Omental fat pad (tissue), 4 donors: ENCODE measurements around the gene BANF1. TPM values are rescaled to one million over a fixed set of nuclear protein-coding genes. Genes with fewer than 3 reads are reported as not detected.
"Not testable (repeated sequence)": the region's sequence is repeated elsewhere in the genome, so short reads cannot be mapped to it uniquely, and the experiment has no call there.

Source experiments
- ATAC-seq: fragments of 150-250 bp; one replicate; pipeline ENCODE4 v1.9.1; 2016; ENCODE audit warnings: mild to moderate bottlenecking, moderate library complexity; ENCODE audit not compliant: low FRiP score
- DNase-seq: peaks from one replicate; pipeline ENCODE4 v3.0.0-alpha.2; 2019; ENCODE audit warnings: low spot score
- total RNA-seq, 4 donors: library from RNA; depleted of rRNA; stranded (reverse); fragments of >200 nt; gene quantifications; one replicate each; pipeline ENCODE4 v1.1.0, GENCODE V29; 2016
- TF ChIP-seq, protein P1 (sequence below), 3 donors: fragments of 450-650 bp; IDR thresholded peaks; one replicate each; pipeline ENCODE4 v1.5.1; 2016 to 2017; ENCODE audit warnings: antibody characterized with exemption in 3 of 3, mild to moderate bottlenecking in 3 of 3, moderate library complexity in 2 of 3

Gene BANF1
- total RNA-seq, 4 donors from 2014 or later = 24.6 to 40.8 (median 33.0) TPM

DNA sequence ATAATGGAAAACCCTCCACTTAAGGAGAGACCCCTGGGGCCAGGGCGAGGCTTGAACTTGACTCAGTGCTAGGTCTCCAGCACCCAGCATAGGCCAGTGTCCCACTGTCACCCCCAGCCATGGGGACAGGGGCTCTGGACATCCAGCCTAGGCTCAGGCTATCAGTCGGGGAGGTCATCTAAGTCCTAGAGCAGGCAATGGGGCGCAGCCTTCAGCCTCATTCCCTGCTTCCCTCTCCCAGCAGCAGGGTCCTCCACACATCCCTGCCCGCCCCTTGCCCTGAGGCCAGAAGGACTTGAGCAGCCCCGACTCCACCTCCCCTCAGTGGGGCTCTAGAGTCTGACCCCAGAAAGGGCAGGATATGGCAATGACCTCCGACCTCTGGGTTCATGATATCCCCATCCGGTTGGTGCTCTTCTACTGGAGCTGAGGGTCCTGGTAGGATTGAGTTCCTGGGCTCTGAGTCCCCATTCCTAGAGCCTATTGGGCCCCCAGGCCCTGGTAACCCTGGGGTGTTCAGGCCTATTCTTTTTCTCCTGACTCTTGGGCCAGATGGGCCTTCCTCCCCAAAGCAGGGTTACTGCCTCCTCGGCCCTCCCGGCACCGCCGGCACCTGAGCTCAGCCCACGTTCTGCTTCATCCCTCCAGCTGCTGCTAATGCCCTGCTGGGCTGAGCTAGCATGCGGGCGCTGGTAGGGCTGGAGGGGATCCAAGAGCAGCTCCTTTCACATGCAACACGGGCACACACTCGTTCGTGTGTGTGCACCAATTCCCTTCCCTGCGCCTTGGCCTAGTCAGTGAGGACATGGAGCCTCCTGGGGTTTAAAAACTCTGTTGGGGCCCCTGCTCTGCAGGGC, 13.9 kb downstream of the BANF1 start:
- DNase-seq = no peak
- ATAC-seq = no peak
- TF ChIP-seq, protein P1, sequence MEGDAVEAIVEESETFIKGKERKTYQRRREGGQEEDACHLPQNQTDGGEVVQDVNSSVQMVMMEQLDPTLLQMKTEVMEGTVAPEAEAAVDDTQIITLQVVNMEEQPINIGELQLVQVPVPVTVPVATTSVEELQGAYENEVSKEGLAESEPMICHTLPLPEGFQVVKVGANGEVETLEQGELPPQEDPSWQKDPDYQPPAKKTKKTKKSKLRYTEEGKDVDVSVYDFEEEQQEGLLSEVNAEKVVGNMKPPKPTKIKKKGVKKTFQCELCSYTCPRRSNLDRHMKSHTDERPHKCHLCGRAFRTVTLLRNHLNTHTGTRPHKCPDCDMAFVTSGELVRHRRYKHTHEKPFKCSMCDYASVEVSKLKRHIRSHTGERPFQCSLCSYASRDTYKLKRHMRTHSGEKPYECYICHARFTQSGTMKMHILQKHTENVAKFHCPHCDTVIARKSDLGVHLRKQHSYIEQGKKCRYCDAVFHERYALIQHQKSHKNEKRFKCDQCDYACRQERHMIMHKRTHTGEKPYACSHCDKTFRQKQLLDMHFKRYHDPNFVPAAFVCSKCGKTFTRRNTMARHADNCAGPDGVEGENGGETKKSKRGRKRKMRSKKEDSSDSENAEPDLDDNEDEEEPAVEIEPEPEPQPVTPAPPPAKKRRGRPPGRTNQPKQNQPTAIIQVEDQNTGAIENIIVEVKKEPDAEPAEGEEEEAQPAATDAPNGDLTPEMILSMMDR (IDR thresholded peaks at IDR 0.05) = no peak

DNA sequence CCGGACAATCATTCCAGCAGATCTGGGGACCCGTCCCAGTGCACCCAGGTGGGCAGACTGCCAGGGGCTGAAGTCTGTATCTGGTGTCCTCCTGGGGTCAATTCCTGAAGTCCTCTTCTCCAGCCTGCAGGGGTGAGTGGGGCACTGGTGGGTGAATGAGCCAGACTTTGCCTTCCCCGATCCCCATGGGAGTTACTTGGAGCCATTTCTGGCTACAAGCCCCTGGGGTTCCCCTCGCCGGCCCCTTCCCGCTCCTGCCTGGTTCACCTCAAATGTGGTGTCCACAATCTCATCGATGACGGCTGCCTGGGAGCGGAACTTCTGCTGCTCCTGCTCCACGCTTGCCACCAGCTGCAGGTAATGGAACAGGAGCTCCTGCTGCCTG, 14.5 kb downstream of the BANF1 start:
- DNase-seq (no peak), ATAC-seq (no peak)
- TF ChIP-seq, protein P1 (IDR thresholded peaks at IDR 0.05) = no peak

DNA sequence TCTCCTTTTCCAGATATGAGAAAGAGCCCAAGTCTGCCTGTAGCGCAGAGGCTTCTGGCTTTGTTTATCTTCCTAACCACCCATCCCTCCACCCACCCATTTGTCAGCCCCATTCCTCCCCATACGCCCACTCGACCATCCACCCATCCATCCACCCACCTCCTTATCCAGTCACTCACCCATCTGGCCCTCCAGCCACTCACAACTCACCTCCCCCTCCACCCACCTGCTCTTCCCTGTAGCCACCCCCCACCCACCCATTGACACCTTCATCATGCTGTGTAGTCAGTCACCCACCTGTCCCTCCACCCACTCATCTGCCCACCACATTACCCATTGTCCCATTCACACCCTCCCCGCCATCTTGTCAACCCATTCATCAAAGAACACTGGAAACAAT, 15.0 kb downstream of the BANF1 start:
- TF ChIP-seq, protein P1 (IDR thresholded peaks at IDR 0.05) = no peak
- DNase-seq (no peak), ATAC-seq (no peak)

DNA sequence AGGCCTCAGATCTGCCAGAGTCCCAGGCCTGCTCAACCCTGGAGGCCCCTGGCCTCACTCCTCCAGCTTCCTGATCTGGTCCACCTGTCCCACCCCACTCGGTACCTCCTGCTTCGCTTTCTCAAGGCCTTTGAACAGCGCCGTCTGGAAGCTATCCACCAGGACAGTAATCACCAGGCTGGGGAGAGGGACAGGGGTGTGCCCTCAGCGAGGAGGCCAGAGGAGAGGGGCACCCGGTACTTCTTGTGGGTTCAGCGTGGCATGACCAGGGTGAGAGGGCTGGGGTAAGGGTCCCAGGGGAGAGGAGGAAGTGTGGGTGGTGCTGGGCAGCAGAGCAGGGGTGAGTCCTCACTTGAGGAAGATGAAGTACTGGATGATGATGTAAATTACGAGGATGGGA, 17.9 kb downstream of the BANF1 start:
- ATAC-seq (no peak), DNase-seq (no peak)
- TF ChIP-seq, protein P1 (IDR thresholded peaks at IDR 0.05) = no peak

DNA sequence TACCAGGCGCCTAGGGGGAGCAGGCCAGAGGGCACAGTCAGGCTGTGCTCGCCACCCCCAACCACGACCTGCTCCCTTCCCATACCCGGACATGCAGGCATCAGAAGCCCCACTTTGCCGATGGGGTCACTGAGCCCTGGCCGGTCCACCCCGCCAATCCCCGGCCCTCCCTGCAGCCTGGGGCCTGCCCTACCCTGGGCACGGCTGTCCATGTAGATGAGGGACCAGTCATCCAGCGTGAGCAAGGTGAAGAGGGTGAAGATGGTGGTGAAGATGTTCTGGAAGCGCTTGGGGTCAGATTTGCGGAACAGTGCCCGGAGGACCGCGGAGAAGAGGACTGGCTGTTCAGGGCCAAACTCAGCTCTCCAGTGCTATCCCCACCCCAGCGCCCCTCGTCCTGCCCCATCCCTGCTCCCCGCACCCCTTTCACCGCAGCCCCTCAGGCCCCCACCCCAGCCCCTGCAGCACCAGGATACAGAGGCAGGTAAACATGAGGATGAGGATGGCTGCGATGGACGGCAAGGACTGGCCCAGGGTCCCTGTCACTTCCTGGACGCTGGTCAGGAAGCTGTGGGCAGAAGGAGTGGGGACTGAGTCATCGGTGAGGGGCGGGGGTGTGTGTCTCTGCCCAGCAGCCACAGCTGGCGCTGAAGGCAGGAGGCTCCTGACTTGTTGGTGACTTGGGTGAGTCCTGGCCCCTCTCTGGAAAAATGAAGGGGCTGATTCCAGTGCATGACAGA, 18.5 kb downstream of the BANF1 start:
- ATAC-seq (no peak), DNase-seq (no peak)
- TF ChIP-seq, protein P1 (IDR thresholded peaks at IDR 0.05) = no peak

DNA sequence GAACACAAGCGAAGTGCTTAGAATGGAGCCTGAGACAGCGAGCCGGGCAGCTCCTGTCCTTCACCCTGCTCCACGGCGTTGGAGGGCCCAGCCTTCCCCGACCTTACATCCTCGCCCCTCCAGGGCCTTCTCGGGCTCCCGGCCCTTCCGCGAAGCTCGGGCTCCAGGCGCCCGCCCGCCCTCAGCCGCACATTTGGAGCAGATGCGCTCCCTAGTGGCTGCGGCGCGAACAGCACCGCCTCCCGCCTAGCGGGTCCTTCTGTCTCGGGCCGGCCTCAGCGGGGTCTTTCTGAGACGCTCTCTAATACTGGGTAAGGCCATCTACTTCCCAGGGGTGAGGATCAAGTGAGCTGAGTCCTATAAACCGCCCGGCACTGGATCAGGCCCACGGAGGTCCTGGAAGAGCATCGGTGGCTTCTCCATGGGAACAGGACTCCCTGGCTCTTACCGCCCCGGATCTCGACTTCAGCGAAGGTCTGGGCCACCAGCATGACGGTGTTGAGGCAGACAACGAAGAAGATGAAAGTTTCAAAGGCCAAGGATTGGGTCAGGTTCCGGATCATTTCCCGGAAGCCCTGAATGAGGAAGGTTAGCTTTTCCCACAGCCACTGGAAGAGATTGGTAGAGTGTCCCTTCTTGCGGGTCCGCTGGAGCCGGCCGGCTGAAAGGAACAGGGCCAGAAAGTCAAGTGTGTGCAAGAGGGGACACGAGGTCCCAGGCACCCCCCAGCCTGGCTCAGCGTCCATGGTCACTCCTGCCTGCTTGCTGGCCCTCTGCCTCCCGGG, 20.3 kb downstream of the BANF1 start:
- peak; percentile 60 for ATAC-seq

DNA sequence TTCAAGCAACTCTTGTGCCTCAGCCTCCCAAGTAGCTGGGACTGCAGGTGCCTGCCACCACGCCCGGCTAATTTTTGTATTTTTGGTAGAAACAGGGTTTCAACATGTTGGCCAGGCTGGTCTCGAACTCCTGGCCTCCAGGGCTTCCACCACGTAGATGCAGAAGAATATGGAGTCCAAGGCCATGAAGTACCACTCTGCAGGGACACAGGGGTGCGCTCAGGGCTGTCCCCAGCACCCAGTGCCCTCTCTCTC, 20.8 kb downstream of the BANF1 start:
- DNase-seq, ATAC-seq: not testable (repeated sequence)

More for the DNA sequence above, 20.3 kb downstream of the BANF1 start:
- TF ChIP-seq, protein P1 (IDR thresholded peaks at IDR 0.05) = peak in 2 of 3 donors; percentile 47 to 52
- peak; percentile 83 for DNase-seq
